GM21528 (cell line): ENCODE results near the gene NUDT14.

Experiments
- ATAC-seq: cut with Tn5 transposase; IDR thresholded peaks from one replicate; pipeline ENCODE4 v1.9.1; 2021; ENCODE audit warnings: mild to moderate bottlenecking, moderate library complexity; ENCODE audit not compliant: unreplicated experiment, low FRiP score

The NUDT14 gene

GRCh38 chr14:105138021-105138541 is 43.0 kb downstream of the NUDT14 start:
- ATAC-seq = no peak

DNA sequence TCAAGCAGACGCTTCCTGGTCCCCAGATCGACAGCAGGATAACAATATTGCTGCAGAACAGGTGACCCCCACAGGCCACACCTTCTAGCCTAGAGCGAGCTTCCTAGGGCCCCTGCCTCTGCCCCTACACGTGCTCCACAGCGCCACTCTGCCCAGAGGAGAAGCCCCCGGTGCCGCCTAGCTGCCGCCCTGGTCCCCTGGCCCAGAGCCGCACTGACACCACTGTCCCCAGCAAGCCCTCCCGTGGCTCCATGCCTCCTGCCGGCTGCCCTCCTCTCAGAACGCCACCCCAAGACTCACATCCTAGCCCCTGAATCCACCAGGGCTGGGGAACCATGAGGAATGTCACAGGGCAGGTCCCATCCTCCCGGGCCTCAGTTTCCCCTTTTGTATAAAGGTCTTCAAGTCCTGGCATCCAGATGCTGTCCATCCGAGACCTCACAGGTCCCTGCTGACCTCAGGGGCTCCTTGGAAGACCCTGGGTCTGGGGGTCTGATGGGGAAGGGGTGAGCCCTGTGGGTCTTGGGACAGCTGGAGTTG is 43.6 kb downstream of the NUDT14 start:
- no peak for ATAC-seq

DNA sequence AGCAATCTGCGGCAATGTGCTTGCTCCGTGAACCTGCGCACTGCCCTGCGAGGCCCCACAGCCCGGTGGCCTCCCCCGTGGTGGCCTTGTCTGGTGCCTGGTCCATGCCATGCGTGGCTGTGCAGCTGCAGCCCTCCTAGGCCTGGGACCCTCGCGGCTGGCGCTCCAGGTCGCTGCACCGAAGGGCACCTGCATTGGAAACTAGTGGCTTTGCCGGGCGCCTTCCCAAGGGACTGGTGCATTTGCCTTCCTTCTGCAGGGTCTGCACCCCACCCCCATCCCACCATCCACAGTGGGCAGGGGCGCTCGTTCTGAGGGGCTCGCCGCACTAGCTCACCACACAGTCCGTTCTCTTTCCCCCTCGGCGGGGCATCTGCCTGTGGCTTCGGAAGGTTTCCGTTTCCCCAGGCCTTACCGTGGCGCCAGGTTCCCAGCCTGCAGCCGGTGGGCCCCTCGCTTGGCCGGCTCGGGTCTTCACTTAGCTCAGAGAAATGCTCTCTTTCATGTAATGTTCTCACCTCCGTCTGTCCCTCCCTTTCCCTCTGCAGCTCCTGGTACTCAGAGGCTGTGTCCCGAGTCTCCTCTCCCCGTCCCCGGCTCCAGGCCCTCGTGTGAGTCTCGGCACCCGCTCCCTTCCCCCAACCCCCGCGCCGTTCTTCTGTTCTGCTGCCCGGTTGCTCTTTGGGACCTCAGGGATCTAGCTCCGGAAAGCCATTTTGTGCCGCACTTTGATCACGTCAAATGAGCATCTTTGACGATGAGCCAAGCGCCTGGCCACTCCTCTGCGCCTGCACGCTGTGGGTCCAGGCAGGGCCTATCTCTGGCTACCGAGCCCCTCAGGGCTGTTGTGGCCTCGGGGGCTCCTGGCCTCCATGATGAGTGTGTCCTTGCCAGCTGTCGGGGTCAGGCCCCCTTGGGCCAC is 44.5 kb downstream of the NUDT14 start:
- no peak for ATAC-seq

GRCh38 chr14:105135700-105136395 is 45.3 kb downstream of the NUDT14 start:
- no peak for ATAC-seq

GRCh38 chr14:105132921-105133654 is 48.0 kb downstream of the NUDT14 start:
- no peak for ATAC-seq

- ATAC-seq = no peak
These were observed 49.9 kb downstream of the NUDT14 start for GRCh38 chr14:105131241-105131640.

GRCh38 chr14:105128059-105128458 is 53.1 kb downstream of the NUDT14 start:
- ATAC-seq = no peak

- ATAC-seq = no peak
These were observed 54.2 kb downstream of the NUDT14 start for GRCh38 chr14:105126981-105127329.

DNA sequence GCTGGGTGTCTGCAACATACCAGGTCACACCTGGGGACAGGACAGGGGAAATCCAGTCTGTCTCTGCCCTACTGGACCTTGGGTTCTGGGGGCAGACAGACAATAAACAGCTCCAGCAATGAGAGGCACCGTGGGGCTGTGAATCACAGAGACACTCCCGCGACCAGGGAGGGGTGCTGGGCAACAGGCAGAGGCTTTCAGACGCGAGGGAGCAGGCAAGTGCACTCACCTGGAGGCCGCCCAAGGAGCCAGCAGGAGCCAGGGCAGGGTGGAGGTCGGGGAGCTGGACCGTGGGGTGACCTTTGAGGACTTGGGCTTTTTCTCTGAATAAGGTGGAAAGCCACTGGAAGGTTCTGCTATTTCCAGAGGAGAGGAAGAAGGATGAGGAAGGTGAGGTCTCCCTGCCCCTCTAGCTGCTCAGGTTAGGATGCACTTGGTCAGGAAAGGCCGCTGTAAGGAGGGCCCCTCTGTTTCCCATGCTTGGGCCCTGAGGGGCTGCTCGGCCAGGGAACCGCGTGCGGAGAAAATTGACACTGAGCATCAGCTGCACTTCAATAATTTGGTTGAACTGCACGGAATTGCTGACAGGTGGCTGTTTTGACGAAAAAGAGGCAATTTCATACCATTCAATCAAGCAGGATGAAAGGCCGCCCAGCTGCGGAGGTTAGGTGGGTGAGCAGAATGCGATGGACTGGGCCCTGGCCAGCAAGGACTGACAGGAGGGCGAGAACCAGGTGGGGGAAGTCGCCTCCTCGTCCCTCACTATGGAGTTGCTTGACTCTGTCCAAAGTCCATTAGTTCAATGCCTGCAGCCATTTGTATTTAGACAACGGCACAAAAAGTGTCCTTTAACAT is 54.8 kb downstream of the NUDT14 start:
- ATAC-seq = no peak

- no peak for ATAC-seq
These were observed 56.3 kb downstream of the NUDT14 start for GRCh38 chr14:105124823-105125222.

GRCh38 chr14:105123981-105124765 is 56.9 kb downstream of the NUDT14 start:
- no peak for ATAC-seq

DNA sequence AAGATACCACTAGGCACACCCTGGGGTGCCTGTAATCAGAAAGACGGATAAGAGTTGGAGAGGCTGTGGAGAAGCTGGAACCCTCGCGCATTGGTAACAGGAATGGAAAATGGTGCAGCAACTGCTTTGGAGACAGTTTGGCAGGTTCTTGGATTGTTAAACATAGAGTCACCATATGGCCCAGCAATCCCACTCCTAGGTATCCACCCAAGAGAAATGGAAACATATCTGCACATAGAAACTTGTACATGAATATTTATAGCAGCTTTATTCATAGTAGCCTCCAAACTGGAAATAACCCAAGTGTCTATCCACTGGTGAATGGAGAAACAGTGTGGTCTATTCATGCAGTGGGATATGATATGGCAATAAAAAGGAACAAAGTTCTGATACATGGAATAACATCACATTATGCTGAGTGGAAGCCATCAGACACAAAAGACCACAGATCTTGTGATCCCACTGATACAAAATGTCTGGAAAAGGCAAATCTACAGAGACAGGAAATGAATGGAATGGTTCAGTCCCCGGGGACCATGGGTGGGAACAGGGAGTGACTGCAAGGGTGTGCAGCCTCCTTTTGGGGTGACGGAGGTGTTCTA is 57.9 kb downstream of the NUDT14 start:
- no peak for ATAC-seq
